Loucy (cell line): ENCODE measurements around the gene EEF1A1.

Experiments
- EZH2phosphoT487 ChIP-seq: fragments of 200-600 bp; IDR thresholded peaks from 2 replicates; pipeline ENCODE4 v1.6.1; 2018; ENCODE audit warnings: antibody characterized with exemption, mild to moderate bottlenecking, moderate library complexity, borderline replicate concordance
- TF ChIP-seq, protein P1 (sequence below): fragments of 200-600 bp; sonication (generic); conservative IDR thresholded peaks from 2 replicates; pipeline ENCODE4 v1.5.1; 2014; ENCODE audit warnings: mild to moderate bottlenecking, antibody characterized with exemption, low read length

GRCh38 chr6:73556836-73557235 lies 36.0 kb upstream of the EEF1A1 start:
- TF ChIP-seq, protein P1, sequence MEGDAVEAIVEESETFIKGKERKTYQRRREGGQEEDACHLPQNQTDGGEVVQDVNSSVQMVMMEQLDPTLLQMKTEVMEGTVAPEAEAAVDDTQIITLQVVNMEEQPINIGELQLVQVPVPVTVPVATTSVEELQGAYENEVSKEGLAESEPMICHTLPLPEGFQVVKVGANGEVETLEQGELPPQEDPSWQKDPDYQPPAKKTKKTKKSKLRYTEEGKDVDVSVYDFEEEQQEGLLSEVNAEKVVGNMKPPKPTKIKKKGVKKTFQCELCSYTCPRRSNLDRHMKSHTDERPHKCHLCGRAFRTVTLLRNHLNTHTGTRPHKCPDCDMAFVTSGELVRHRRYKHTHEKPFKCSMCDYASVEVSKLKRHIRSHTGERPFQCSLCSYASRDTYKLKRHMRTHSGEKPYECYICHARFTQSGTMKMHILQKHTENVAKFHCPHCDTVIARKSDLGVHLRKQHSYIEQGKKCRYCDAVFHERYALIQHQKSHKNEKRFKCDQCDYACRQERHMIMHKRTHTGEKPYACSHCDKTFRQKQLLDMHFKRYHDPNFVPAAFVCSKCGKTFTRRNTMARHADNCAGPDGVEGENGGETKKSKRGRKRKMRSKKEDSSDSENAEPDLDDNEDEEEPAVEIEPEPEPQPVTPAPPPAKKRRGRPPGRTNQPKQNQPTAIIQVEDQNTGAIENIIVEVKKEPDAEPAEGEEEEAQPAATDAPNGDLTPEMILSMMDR, result no peak
- no peak for TF ChIP-seq EZH2phosphoT487
